ENCODE data around the gene HBZ.

The HBZ gene

GRCh38 chr16:191831-192230 is 39.4 kb downstream of the HBZ start:
- Histone ChIP-seq H2BK15ac (ENCODE audit: low read depth, poor library complexity, severe bottlenecking) (no peak overlapping the region), H3K14ac (ENCODE audit: low read length in 2 of 2) (no peak overlapping the region), H3K4ac (ENCODE audit: low read depth in 1 of 2, low read length in 2 of 2) (no peak overlapping the region), H4K91ac (ENCODE audit: low read length) (no peak overlapping the region), H3K23ac (ENCODE audit: low read length in 2 of 2) (no peak overlapping the region), H3K4me2 (ENCODE audit: low read length, poor library complexity, severe bottlenecking) (no peak overlapping the region), H4K8ac (ENCODE audit: low read length) (no peak overlapping the region), H2AK5ac (ENCODE audit: low read length, severe bottlenecking) (no peak overlapping the region), H3K9ac (ENCODE audit: low read length) (no peak overlapping the region), H2BK5ac (ENCODE audit: low read depth, low read length, poor library complexity, severe bottlenecking) (no peak overlapping the region), H3K9me3 (ENCODE audit: control insufficient read depth, low read length) (no peaks in the 10 kb centered on the region), H3K27ac (ENCODE audit: low read length, poor library complexity, severe bottlenecking) (no peak overlapping the region), H3K4me3 (ENCODE audit: insufficient read depth in 1 of 2, low read depth in 1 of 2, low read length in 2 of 2) (no peak overlapping the region), H3K36me3 (ENCODE audit: control insufficient read depth in 1 of 2, insufficient read depth in 2 of 2, low read depth in 1 of 2, low read length in 2 of 2) (peaks cover 90 to 91% of the 10 kb centered on the region in 2 experiments), H2BK120ac (ENCODE audit: low read depth, low read length) (no peak overlapping the region), H2BK12ac (ENCODE audit: low read length in 2 of 2) (no peak overlapping the region), H3K79me1 (replicated peaks; ENCODE audit: low read length, poor library complexity, severe bottlenecking) (peaks cover 42% of the 10 kb centered on the region), H2AFZ (ENCODE audit: low read depth, low read length) (no peak overlapping the region), H3K4me1 (ENCODE audit: control insufficient read depth, insufficient read depth, low read depth, low read length) (no peaks in the 10 kb centered on the region), H3K18ac (ENCODE audit: low read depth in 1 of 2, low read length in 2 of 2) (no peak overlapping the region), H3K27me3 (ENCODE audit: control insufficient read depth in 1 of 2, insufficient read depth in 1 of 2, low read length in 2 of 2) (no peaks in the 10 kb centered on the region)
- 97% methylated on average over 3 of the region's 4 CpGs for WGBS
- DNase-seq: no peak

- no peak overlapping the region for H3K4ac ChIP-seq (ENCODE audit: low read depth in 1 of 2, low read length in 2 of 2)
- WGBS: 98% methylated on average over 9 of the region's 11 CpGs
- H3K4me3 ChIP-seq (ENCODE audit: insufficient read depth in 1 of 2, low read depth in 1 of 2, low read length in 2 of 2): no peak overlapping the region
- peaks cover 40% of the 10 kb centered on the region for H3K79me1 ChIP-seq (replicated peaks; ENCODE audit: low read length, poor library complexity, severe bottlenecking)
- no peak overlapping the region for H3K9ac ChIP-seq (ENCODE audit: low read length)
- no peak overlapping the region for H2AK5ac ChIP-seq (ENCODE audit: low read length, severe bottlenecking)
- no peaks in the 10 kb centered on the region for H3K4me1 ChIP-seq (ENCODE audit: control insufficient read depth, insufficient read depth, low read depth, low read length)
- no peak overlapping the region for H3K4me2 ChIP-seq (ENCODE audit: low read length, poor library complexity, severe bottlenecking)
- H3K14ac ChIP-seq (ENCODE audit: low read length in 2 of 2): no peak overlapping the region
- H2AFZ ChIP-seq (ENCODE audit: low read depth, low read length): no peak overlapping the region
- H3K27ac ChIP-seq (ENCODE audit: low read length, poor library complexity, severe bottlenecking): no peak overlapping the region
- no peak overlapping the region for H2BK120ac ChIP-seq (ENCODE audit: low read depth, low read length)
- H2BK5ac ChIP-seq (ENCODE audit: low read depth, low read length, poor library complexity, severe bottlenecking): no peak overlapping the region
- no peak for DNase-seq
- no peak overlapping the region for H2BK12ac ChIP-seq (ENCODE audit: low read length in 2 of 2)
- no peak overlapping the region for H4K91ac ChIP-seq (ENCODE audit: low read length)
- no peak overlapping the region for H3K23ac ChIP-seq (ENCODE audit: low read length in 2 of 2)
- no peak overlapping the region for H3K18ac ChIP-seq (ENCODE audit: low read depth in 1 of 2, low read length in 2 of 2)
- no peak overlapping the region for H2BK15ac ChIP-seq (ENCODE audit: low read depth, poor library complexity, severe bottlenecking)
- H3K36me3 ChIP-seq (ENCODE audit: control insufficient read depth in 1 of 2, insufficient read depth in 2 of 2, low read depth in 1 of 2, low read length in 2 of 2): peaks cover 91 to 93% of the 10 kb centered on the region in 2 experiments
- no peak overlapping the region for H4K8ac ChIP-seq (ENCODE audit: low read length)
- no peaks in the 10 kb centered on the region for H3K9me3 ChIP-seq (ENCODE audit: control insufficient read depth, low read length)
- H3K27me3 ChIP-seq (ENCODE audit: control insufficient read depth in 1 of 2, insufficient read depth in 1 of 2, low read length in 2 of 2): no peaks in the 10 kb centered on the region
Measured at GRCh38 chr16:192686-193085, 40.2 kb downstream of the HBZ start.

GRCh38 chr16:193441-193840 is 41.0 kb downstream of the HBZ start:
- H2AK5ac ChIP-seq (ENCODE audit: low read length, severe bottlenecking): no peak overlapping the region
- H4K91ac ChIP-seq (ENCODE audit: low read length): no peak overlapping the region
- no peak overlapping the region for H3K14ac ChIP-seq (ENCODE audit: low read length in 2 of 2)
- no peak overlapping the region for H2BK15ac ChIP-seq (ENCODE audit: low read depth, poor library complexity, severe bottlenecking)
- no peak overlapping the region for H3K4me2 ChIP-seq (ENCODE audit: low read length, poor library complexity, severe bottlenecking)
- no peak overlapping the region for H2BK12ac ChIP-seq (ENCODE audit: low read length in 2 of 2)
- H3K4me3 ChIP-seq (ENCODE audit: insufficient read depth in 1 of 2, low read depth in 1 of 2, low read length in 2 of 2): no peak overlapping the region
- no peak overlapping the region for H2BK5ac ChIP-seq (ENCODE audit: low read depth, low read length, poor library complexity, severe bottlenecking)
- H3K27me3 ChIP-seq (ENCODE audit: control insufficient read depth in 1 of 2, insufficient read depth in 1 of 2, low read length in 2 of 2): no peaks in the 10 kb centered on the region
- no peak overlapping the region for H3K18ac ChIP-seq (ENCODE audit: low read depth in 1 of 2, low read length in 2 of 2)
- no peak overlapping the region for H2AFZ ChIP-seq (ENCODE audit: low read depth, low read length)
- H3K79me1 ChIP-seq (replicated peaks; ENCODE audit: low read length, poor library complexity, severe bottlenecking): peaks cover 42% of the 10 kb centered on the region
- no peak for DNase-seq
- WGBS: 95% methylated on average over 15 of the region's 15 CpGs
- H3K9me3 ChIP-seq (ENCODE audit: control insufficient read depth, low read length): no peaks in the 10 kb centered on the region
- peaks cover 93 to 96% of the 10 kb centered on the region in 2 experiments for H3K36me3 ChIP-seq (ENCODE audit: control insufficient read depth in 1 of 2, insufficient read depth in 2 of 2, low read depth in 1 of 2, low read length in 2 of 2)
- H2BK120ac ChIP-seq (ENCODE audit: low read depth, low read length): no peak overlapping the region
- H3K4ac ChIP-seq (ENCODE audit: low read depth in 1 of 2, low read length in 2 of 2): no peak overlapping the region
- H3K9ac ChIP-seq (ENCODE audit: low read length): no peak overlapping the region
- no peak overlapping the region for H3K23ac ChIP-seq (ENCODE audit: low read length in 2 of 2)
- no peak overlapping the region for H4K8ac ChIP-seq (ENCODE audit: low read length)
- no peaks in the 10 kb centered on the region for H3K4me1 ChIP-seq (ENCODE audit: control insufficient read depth, insufficient read depth, low read depth, low read length)
- H3K27ac ChIP-seq (ENCODE audit: low read length, poor library complexity, severe bottlenecking): no peak overlapping the region

- Histone ChIP-seq H3K9ac (ENCODE audit: low read length) (no peak overlapping the region), H2AFZ (ENCODE audit: low read depth, low read length) (no peak overlapping the region), H3K9me3 (ENCODE audit: control insufficient read depth, low read length) (no peaks in the 10 kb centered on the region), H3K4ac (ENCODE audit: low read depth in 1 of 2, low read length in 2 of 2) (no peak overlapping the region), H3K14ac (ENCODE audit: low read length in 2 of 2) (no peak overlapping the region), H3K4me3 (ENCODE audit: insufficient read depth in 1 of 2, low read depth in 1 of 2, low read length in 2 of 2) (no peak overlapping the region), H3K4me2 (ENCODE audit: low read length, poor library complexity, severe bottlenecking) (no peak overlapping the region), H3K4me1 (ENCODE audit: control insufficient read depth, insufficient read depth, low read depth, low read length) (no peaks in the 10 kb centered on the region), H3K27ac (ENCODE audit: low read length, poor library complexity, severe bottlenecking) (no peak overlapping the region), H2BK120ac (ENCODE audit: low read depth, low read length) (no peak overlapping the region), H2AK5ac (ENCODE audit: low read length, severe bottlenecking) (no peak overlapping the region), H2BK15ac (ENCODE audit: low read depth, poor library complexity, severe bottlenecking) (no peak overlapping the region), H3K36me3 (ENCODE audit: control insufficient read depth in 1 of 2, insufficient read depth in 2 of 2, low read depth in 1 of 2, low read length in 2 of 2) (peaks cover 92 to 94% of the 10 kb centered on the region in 2 experiments), H3K18ac (ENCODE audit: low read depth in 1 of 2, low read length in 2 of 2) (no peak overlapping the region), H4K8ac (ENCODE audit: low read length) (no peak overlapping the region), H2BK12ac (ENCODE audit: low read length in 2 of 2) (peak overlapping the region in 1 of 2 experiments; percentile 9), H3K27me3 (ENCODE audit: control insufficient read depth in 1 of 2, insufficient read depth in 1 of 2, low read length in 2 of 2) (no peaks in the 10 kb centered on the region), H3K79me1 (replicated peaks; ENCODE audit: low read length, poor library complexity, severe bottlenecking) (peaks cover 43% of the 10 kb centered on the region), H3K23ac (ENCODE audit: low read length in 2 of 2) (no peak overlapping the region), H2BK5ac (ENCODE audit: low read depth, low read length, poor library complexity, severe bottlenecking) (no peak overlapping the region), H4K91ac (ENCODE audit: low read length) (no peak overlapping the region)
- no peak for DNase-seq
- WGBS: 98% methylated on average over 5 of the region's 6 CpGs
Measured at GRCh38 chr16:194516-194915, 42.1 kb downstream of the HBZ start.
